ENCODE results near the gene ASB3. TPM values are rescaled to one million over a fixed set of nuclear protein-coding genes. Genes with fewer than 3 reads are reported as not detected.

The ASB3 gene
- total RNA-seq, 2 donors from 2014 or later = 37.9 to 40.3 TPM

- H3K9me3 ChIP-seq (ENCODE audit: control insufficient read depth, low read length) = no peaks in the 10 kb centered on the region
- no peak overlapping the region for H3K27ac Mint-ChIP-seq
- no peaks in the 10 kb centered on the region for H3K27me3 Mint-ChIP-seq (ENCODE audit: insufficient read depth)
- no peak overlapping the region for H3K4me3 Mint-ChIP-seq
- H3K4me3 ChIP-seq (ENCODE audit: low read length) = no peak overlapping the region
- no peaks in the 10 kb centered on the region for H3K4me1 ChIP-seq (ENCODE audit: control insufficient read depth, insufficient read depth, low read length)
- TF ChIP-seq CTCF (conservative IDR thresholded peaks at IDR 0.05) = no peak
- H3K9me3 Mint-ChIP-seq = no peaks in the 10 kb centered on the region
- no peaks in the 10 kb centered on the region for H3K27me3 ChIP-seq (ENCODE audit: control insufficient read depth, insufficient read depth, low read length, poor library complexity, severe bottlenecking)
- no peak for DNase-seq
- no peaks in the 10 kb centered on the region for H3K36me3 ChIP-seq (ENCODE audit: control insufficient read depth, insufficient read depth, low read length)
- no peaks in the 10 kb centered on the region for H3K36me3 Mint-ChIP-seq (ENCODE audit: low read depth)
- 97 to 100% methylated on average over 2 to 3 of the region's 3 CpGs for whole genome bisulfite sequencing, 2 experiments (ENCODE audit: insufficient coverage in 1 of 2, insufficient read length in 1 of 2)
- H3K4me1 Mint-ChIP-seq = peaks cover 3% of the 10 kb centered on the region
- H3K27ac ChIP-seq (ENCODE audit: low read depth, low read length) = no peak overlapping the region
- H3K9ac ChIP-seq (ENCODE audit: extremely low read depth, low read length, poor library complexity, severe bottlenecking) = no peak overlapping the region
Observed at GRCh38 chr2:53631313-53632125, 155.2 kb downstream of the ASB3 start.

- Histone ChIP-seq H3K9me3 (ENCODE audit: control insufficient read depth, low read length) (no peaks in the 10 kb centered on the region), H3K27me3 (ENCODE audit: control insufficient read depth, insufficient read depth, low read length, poor library complexity, severe bottlenecking) (no peaks in the 10 kb centered on the region), H3K4me1 (ENCODE audit: control insufficient read depth, insufficient read depth, low read length) (no peaks in the 10 kb centered on the region), H3K9ac (ENCODE audit: extremely low read depth, low read length, poor library complexity, severe bottlenecking) (no peak overlapping the region), H3K36me3 (ENCODE audit: control insufficient read depth, insufficient read depth, low read length) (no peaks in the 10 kb centered on the region), H3K4me3 (ENCODE audit: low read length) (no peak overlapping the region), H3K27ac (ENCODE audit: low read depth, low read length) (no peak overlapping the region)
- Mint-ChIP-seq H3K27ac (no peak overlapping the region), H3K36me3 (ENCODE audit: low read depth) (no peaks in the 10 kb centered on the region), H3K9me3 (no peaks in the 10 kb centered on the region), H3K4me1 (peaks cover 3% of the 10 kb centered on the region), H3K27me3 (ENCODE audit: insufficient read depth) (no peaks in the 10 kb centered on the region), H3K4me3 (no peak overlapping the region)
- 80 to 93% methylated on average over 5 to 7 of the region's 7 CpGs for WGBS, 2 experiments (ENCODE audit: insufficient coverage in 1 of 2, insufficient read length in 1 of 2)
- no peak for TF ChIP-seq CTCF (conservative IDR thresholded peaks at IDR 0.05)
- no peak for DNase-seq
Observed at GRCh38 chr2:53630026-53630606, 156.6 kb downstream of the ASB3 start.

GRCh38 chr2:53629501-53629900, 157.3 kb downstream of the ASB3 start:
- WGBS, 2 experiments (ENCODE audit: insufficient coverage in 1 of 2, insufficient read length in 1 of 2) = 93 to 95% methylated on average over 4 of the region's 4 CpGs
- H3K4me1 Mint-ChIP-seq = peaks cover 3% of the 10 kb centered on the region
- Histone ChIP-seq H3K27me3 (ENCODE audit: control insufficient read depth, insufficient read depth, low read length, poor library complexity, severe bottlenecking) (no peaks in the 10 kb centered on the region), H3K4me3 (ENCODE audit: low read length) (no peak overlapping the region), H3K9me3 (ENCODE audit: control insufficient read depth, low read length) (no peaks in the 10 kb centered on the region), H3K4me1 (ENCODE audit: control insufficient read depth, insufficient read depth, low read length) (no peaks in the 10 kb centered on the region), H3K36me3 (ENCODE audit: control insufficient read depth, insufficient read depth, low read length) (no peaks in the 10 kb centered on the region), H3K9ac (ENCODE audit: extremely low read depth, low read length, poor library complexity, severe bottlenecking) (no peak overlapping the region), H3K27ac (ENCODE audit: low read depth, low read length) (no peak overlapping the region)
- H3K27ac Mint-ChIP-seq = no peak overlapping the region
- H3K27me3 Mint-ChIP-seq (ENCODE audit: insufficient read depth) = no peaks in the 10 kb centered on the region
- no peak for DNase-seq
- H3K36me3 Mint-ChIP-seq (ENCODE audit: low read depth) = no peaks in the 10 kb centered on the region
- H3K9me3 Mint-ChIP-seq = no peaks in the 10 kb centered on the region
- TF ChIP-seq CTCF (conservative IDR thresholded peaks at IDR 0.05) = no peak
- no peak overlapping the region for H3K4me3 Mint-ChIP-seq
